GM18508 (cell line): ENCODE results near the gene KIAA0319L.
A peak's percentile ranks its signal among the peaks of the same experiment; 100 is the strongest.

Experiments
- ATAC-seq: cut with Tn5 transposase; IDR thresholded peaks from one replicate; pipeline ENCODE4 v1.9.1; 2021; ENCODE audit warnings: moderate number of reproducible peaks; ENCODE audit not compliant: insufficient read depth, unreplicated experiment

Gene KIAA0319L

DNA sequence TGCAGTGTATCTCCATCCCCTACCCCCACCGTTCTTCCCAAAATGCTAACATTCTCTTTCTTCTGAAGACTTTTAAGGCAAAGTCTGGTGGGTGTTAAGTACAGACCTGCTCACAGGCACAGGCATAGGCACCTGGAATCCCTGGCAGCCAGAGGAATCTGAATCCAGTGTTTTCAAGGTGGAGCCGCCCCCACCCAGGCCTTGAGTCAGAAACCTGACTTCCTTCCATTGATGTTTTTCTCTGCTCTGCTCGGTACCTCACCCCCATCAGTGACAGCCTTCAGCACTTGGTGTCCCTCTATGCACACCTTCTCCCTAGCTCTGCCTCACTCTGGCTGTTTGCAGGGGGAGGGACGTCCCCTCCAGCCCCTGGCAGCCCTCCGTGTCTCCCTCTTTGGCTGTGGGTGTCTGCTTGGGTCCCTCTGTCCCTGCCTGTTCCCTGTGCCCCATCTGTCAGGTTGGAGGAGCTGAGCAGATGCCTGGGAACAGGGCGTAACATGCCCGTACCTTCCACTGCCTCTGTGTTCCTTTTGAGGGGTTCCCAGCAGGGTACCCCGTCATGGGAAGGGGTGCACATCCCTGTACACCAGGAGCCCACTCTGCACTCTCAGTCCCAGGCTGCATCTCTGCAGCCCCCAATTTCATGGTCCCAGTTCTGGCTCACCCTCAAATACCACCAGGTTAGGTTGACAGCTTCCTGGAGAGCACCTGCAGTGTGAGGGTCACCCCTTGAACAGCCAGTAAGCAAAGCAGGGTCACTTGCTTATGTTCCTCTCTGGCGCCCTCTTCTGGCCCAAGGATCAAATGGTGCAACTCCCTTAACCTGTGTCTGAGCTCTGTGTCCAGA, 7.1 kb upstream of the KIAA0319L start:
- ATAC-seq = no peak

- ATAC-seq = no peak
These were observed 6.0 kb upstream of the KIAA0319L start for GRCh38 chr1:35563166-35563565.

DNA sequence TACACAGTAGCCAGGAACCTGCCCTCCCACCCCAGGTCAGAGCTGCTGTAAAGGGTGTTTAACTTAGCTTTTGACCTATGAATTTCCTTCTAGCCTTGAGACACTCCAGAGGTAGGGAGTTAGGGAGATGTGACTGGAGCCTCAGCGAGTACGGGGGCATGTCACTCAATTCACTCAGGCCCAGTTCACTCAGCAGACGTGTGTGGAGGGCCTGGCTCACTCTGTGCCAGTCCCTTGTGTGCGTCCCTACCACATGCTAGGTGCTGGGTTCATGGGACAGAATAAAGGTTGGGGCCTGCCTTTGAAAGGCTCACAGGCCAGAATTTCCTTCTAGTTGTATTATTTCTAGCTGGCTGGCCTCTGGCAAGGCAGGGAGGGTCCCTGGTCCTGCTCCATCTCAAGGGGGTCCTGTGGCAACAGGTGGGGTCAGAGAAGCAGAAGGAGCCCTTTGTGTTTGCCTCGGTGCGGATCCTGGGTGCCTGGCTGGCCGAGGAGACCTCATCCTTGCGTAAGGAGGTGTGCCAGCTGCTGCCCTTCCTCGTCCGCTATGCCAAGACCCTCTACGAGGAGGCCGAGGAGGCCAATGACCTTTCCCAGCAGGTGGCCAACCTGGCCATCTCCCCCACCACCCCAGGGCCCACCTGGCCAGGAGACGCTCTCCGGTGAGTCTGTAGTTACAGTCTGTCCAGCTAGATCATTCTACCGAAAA, 4.9 kb upstream of the KIAA0319L start:
- no peak for ATAC-seq

DNA sequence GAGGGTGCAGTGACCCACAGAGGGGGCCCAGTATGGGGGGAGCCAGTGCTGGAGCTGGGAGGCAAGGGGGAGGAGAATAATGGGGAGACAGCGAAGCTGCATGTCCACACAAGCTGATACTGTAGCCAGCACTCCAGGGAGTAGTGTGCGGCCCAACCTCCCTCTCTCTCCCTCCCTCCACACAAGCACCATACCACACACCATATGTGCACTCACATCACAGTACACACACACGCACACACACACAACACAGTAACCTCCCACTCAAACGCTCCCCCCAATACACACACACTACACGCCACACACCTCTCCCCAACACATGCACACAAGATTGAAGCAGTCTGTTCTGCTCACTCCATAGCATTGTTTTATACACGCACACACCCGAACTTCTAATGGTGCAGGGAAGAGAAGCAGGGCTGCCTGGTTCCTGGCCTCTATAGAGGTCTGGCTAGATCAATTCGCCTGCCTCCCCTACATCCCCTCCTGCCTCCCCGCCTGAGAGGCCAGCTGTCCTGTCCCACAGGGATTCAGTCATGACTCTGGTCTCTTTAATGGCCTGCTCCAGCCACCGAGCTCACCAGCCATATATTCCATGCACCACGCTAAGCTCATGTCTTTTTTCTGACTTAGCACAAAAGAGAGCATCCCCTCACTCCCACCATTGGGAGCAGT, 4.2 kb upstream of the KIAA0319L start:
- no peak for ATAC-seq

GRCh38 chr1:35560256-35561225, 3.3 kb upstream of the KIAA0319L start:
- ATAC-seq = no peak

GRCh38 chr1:35559317-35559944, 2.2 kb upstream of the KIAA0319L start:
- ATAC-seq = no peak

DNA sequence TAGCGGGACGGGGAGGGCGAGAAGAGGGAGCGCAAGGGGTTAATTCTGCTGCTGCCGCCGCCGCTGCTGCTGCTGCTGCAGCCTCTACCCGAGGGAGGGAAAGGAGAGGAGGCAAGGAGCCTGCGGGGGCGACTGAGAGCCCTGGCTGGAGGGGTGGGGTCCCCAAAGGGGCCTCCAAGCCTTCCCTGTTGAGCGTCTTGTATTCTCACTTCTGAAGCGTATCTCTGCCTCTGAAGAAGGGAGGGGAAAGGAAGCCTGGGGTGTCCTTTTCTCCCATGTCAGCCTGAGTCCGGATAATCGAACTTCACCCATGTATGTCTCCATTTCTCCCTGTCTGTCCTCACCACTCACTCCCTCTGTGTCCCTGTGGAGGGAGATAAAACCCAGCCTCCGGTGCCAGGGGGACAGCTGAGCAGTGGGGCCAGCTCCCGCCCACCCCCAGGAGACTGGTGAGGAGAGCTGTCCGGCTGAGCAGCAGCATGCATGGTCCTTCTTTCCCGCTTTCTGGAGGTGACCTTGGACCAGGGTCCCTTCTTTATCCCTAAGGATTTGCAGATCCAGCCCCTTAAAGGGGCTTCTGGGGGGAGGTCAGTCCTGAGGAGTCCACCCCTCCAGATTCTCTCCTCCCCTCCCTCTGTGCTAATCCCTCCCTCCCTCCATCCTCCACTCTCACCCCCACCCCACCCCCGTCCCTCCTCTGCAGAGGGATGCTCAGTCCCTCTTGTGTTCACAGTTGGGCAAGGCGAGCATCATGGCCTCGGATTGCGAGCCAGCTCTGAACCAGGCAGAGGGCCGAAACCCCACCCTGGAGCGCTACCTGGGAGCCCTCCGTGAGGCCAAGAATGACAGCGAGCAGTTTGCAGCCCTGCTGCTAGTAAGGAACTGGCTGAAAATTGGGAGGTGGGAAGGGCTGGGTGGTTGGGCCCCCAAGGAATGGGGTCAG, 1.4 kb upstream of the KIAA0319L start:
- no peak for ATAC-seq

DNA sequence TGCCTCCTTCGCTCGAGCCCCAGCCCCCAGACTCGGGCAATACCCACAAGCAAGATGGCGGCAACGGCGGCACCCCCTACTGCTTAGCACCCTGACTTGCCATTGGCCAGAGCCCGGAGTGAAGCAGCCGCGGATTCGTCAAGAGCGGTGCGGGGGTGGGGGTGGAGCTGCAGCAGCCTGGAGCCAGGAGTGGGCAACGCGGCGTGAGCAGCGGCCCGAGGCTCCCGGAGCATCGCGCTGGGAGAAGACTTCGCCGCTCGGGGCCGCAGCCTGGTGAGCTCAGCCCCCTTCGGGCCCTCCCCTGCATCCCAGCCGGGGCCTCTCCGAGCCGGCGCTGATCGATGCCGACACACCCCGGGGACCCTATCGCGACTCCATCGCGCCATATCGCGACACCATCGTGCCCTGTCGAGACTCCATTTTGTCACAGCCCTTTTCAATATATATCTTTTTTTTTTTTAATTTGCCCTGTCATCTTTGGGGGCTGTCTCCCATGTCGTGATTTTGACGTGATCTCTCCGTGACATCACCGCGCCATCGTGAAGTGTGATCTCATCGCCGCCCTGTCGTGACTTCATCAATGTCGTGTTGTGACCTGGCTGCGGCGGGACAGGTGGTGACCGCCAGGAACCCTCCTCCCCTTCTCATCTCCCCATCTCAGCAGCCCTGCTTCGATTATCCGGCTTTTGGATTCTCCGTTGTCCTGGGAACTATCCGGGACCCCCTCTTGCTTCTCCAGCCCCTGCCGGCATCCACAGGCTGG, 589 bp upstream of the KIAA0319L start, which contains the start of gene NCDN:
Gene NCDN (plus strand): TSS at position 189 of the 763 bp plus-strand sequence. CDS start 392 bp downstream, at position 581.
- peak; percentile 48 for ATAC-seq

GRCh38 chr1:35556484-35557117, 602 bp downstream of the KIAA0319L start:
- no peak for ATAC-seq

GRCh38 chr1:35555601-35556477, 1.4 kb downstream of the KIAA0319L start:
- no peak for ATAC-seq

- no peak for ATAC-seq
These were observed 2.0 kb downstream of the KIAA0319L start for GRCh38 chr1:35555212-35555584.

DNA sequence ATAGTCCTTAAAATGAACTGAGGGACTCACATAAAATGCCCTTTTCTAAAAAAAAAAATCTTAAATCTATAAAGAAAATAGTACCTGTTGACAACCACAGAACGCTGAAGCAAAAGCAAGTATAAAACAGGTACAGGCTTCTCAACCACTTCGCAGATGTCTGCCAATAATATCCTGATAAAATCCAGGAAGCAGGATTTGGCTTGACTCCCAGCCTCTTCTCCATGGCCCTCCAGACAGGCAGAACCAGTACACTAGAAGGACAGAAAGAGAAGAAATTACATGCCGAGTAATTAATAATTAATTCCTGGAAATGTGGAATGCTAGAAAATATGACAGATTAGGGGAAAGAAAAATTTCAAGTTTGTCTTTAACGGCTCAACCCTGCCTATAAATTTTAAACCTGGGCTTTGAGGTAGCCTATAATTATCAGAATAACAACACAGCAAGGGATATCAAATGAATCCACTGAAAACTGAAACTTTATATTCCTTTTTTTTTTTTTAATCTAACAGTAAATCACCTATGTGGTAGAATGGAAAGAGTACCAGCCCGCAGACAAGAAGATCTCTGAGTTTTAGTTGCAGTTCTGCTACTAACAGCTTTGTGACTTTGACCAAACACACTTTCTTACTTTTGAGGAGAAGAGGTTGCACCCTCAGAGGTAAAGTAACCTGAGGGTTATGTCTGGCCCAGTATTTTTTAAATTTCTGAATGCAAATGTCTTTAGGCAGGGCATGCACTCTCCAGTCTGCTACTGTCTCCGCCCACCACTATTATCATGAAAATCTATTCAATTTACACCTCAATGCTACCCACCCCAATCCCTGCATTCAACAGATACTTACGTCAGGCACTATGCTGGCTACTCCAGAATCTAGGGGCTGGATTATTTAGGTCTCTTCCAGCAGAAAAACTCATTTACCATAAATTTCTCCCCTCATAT, 2.7 kb downstream of the KIAA0319L start:
- ATAC-seq = no peak

DNA sequence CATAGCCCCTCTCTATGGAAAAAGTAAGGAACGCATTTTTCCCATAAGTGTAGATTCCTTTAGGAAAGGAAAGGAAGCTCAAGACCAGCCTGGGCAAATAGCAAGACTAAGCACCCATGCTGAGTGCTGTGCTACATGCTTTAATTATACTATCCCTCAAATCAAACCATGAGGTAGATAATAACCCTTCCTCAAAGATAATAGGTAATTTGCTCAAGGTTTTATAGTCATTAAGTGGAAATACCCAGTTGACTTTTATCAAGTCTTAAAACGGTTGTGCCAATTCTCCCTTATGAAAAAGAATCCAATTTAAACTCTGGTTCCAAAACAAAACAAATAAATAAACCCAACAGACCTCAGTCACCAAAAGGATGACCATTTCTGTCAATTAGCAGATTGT, 3.4 kb downstream of the KIAA0319L start:
- ATAC-seq = no peak

GRCh38 chr1:35546614-35547013, 10.6 kb downstream of the KIAA0319L start:
- no peak for ATAC-seq

DNA sequence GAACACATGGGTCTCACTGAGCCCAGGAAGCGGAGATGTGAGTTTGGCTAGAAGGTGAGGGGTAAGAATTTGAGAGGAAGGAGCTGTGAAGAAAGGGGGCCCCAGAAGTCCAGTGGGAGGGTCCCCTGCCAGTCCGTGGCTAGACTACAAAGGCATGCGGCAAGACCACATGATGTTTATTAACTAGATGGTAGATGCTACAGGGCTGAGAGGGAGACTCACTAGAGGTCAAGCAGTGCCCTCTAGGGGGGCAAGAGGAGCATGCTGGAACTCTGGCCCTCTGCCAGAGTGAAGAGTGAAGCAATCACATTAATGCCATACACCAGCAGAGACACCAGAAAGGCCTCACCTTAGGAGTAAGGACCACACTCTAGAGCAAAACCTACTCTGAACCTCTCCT, 12.2 kb downstream of the KIAA0319L start:
- ATAC-seq = no peak
